GM21381 (cell line): ENCODE measurements around the gene APOL1.
"Not testable (repeated sequence)": the region's sequence is repeated elsewhere in the genome, so short reads cannot be mapped to it uniquely, and the experiment has no call there.

Experiments
- ATAC-seq: cut with Tn5 transposase; IDR thresholded peaks from one replicate; pipeline ENCODE4 v1.9.1; 2021; ENCODE audit warnings: mild to moderate bottlenecking, moderate library complexity; ENCODE audit not compliant: unreplicated experiment

APOL1 gene

GRCh38 chr22:36263886-36264664 is 11.1 kb downstream of the APOL1 start:
- ATAC-seq = not testable (repeated sequence)

GRCh38 chr22:36267058-36267457 is 14.1 kb downstream of the APOL1 start:
- no peak for ATAC-seq

GRCh38 chr22:36267896-36268485 is 15.1 kb downstream of the APOL1 start:
- ATAC-seq = no peak

- not testable (repeated sequence) for ATAC-seq
Measured at GRCh38 chr22:36271231-36271630, 18.3 kb downstream of the APOL1 start.

- ATAC-seq = not testable (repeated sequence)
Measured at GRCh38 chr22:36271951-36272350, 19.0 kb downstream of the APOL1 start.

- ATAC-seq = no peak
Measured at GRCh38 chr22:36274531-36274930, 21.6 kb downstream of the APOL1 start.

- ATAC-seq = no peak
Measured at GRCh38 chr22:36277482-36278291, 24.8 kb downstream of the APOL1 start.

GRCh38 chr22:36279219-36279666 is 26.3 kb downstream of the APOL1 start:
- no peak for ATAC-seq

GRCh38 chr22:36280379-36280778 is 27.4 kb downstream of the APOL1 start:
- ATAC-seq = no peak

- ATAC-seq = no peak
Measured at GRCh38 chr22:36281781-36282327, 28.9 kb downstream of the APOL1 start.

GRCh38 chr22:36282328-36282831 is 29.4 kb downstream of the APOL1 start:
- no peak for ATAC-seq

- ATAC-seq = no peak
Measured at GRCh38 chr22:36284171-36284571, 31.2 kb downstream of the APOL1 start.

- no peak for ATAC-seq
Measured at GRCh38 chr22:36285017-36285416, 32.1 kb downstream of the APOL1 start.

- ATAC-seq = no peak
Measured at GRCh38 chr22:36285545-36285944, 32.6 kb downstream of the APOL1 start.

GRCh38 chr22:36286096-36286957 is 33.4 kb downstream of the APOL1 start:
- no peak for ATAC-seq

- no peak for ATAC-seq
Measured at GRCh38 chr22:36287881-36288515, 35.1 kb downstream of the APOL1 start.

- ATAC-seq = no peak
Measured at GRCh38 chr22:36288571-36289405, 35.9 kb downstream of the APOL1 start.

GRCh38 chr22:36289406-36289870 is 36.5 kb downstream of the APOL1 start:
- no peak for ATAC-seq

GRCh38 chr22:36289948-36290371 is 37.0 kb downstream of the APOL1 start:
- not testable (repeated sequence) for ATAC-seq
